Measurements from ENCODE around the gene DHRS3.
"Not testable (repeated sequence)": the region's sequence is repeated elsewhere in the genome, so short reads cannot be mapped to it uniquely, and the experiment has no call there.

The DHRS3 gene

DNA sequence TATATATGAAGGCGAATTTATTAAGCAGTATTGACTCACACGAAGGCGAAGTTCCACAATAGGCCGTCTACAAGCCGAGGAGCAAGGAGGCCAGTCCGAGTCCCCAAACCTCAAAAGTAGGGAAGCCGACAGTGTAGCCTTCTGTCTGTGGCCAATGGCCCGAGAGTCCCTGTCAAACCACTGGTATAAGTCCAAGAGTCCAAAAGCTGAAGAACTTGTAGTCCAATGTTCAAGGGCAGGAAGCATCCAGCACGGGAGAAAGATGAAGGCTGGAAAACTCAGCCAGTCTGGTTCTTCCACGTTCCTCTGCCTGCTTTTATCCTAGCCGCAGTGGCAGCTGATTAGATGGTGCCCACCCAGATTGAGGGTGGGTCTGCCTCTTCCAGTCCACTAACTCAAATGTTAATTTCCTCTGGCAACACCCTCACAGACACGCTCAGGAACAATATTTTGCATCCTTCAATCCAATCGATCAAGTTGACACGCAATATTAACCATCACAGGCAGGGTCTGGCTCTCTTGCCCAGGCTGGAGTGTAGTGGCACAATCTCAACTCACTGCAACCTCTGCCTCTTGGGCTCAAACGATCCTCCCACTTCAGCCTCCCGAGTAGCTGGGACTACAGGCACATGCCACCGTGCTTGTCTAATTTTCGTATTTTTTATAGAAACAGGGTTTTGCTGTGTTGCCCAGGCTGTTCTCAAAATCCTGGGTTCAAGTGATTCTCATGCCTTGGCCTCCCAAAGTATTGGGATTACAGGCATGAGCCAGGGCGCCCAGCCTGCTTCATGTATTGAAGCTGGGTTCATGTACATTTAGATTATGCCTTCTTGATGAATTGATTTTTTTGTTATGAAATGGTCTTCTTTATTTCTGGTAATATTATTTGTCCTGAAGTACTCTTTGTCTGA, 85.3 kb downstream of the DHRS3 start:
- DNase-seq, result no peak

DNA sequence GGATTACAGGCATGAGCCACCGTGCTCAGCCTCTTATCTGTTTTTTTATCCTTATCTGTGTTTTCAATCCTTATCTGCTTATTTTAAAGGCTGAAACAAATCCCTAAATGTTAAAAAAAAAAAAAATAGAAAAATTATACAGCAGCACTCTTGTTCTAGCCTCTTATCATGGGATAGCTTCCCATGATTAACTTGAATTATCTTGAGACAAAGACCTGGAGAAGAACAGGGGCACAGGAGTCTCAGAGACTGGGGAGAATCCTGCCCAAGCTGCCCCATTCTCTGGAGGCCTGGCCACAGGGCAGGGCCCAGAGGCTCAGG, 86.9 kb downstream of the DHRS3 start:
- no peak for DNase-seq

DNA sequence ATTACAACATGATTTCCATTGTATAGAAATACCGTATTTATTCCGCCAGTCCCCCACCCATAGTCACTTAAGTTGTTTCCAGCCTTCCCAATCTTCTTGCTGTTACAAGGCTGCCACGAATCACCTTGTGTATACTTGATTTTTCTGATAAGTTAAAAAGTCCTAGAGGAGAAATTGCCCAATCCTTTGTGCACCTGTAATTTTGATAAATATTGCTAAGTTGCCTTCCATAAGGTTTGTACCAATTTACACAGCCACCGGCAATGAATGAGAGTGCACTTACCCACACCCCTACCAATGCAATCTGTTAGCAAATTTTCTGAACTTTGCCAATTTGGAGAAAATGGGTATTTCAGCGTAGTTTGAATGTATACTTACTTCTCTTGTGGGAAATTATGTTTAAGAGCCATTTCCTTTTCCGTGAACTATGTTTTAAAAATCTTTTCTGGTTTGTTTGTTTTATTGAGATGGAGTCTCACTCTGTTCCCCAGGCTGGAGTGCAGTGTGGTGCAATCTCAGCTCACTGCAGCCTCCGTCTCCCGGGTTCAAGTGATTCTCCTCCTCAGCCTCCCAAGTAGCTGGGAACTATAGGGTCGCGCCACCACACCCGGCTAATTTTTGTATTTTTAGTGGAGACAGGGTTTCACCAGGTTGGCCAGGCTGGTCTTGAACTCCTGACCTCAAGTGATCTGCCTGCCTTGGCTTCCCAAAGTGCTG, 87.4 kb downstream of the DHRS3 start:
- no peak for DNase-seq

DNA sequence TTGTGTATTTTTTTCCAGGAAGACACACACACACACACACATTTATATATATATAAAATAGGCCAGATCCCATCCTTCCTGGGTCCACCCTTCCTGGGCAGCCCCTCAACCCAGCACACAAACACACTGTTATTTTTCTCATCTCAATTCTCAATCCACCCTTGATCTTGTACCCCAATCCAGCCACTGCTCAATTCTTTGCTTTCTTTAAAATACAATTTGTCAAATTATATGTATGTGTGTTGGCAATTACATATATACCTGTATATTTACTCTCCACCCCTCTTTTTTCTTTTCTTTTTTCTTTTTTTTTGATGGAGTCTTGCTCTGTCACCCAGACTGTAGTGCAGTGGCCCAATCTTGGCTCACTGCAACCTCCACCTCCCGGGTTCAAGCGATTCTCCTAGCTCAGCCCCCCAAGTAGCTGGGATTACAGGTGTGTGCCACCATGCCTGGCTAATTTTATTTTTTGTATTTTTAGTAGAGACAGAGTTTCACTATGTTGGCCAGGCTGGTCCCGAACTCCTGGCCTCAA, 88.3 kb downstream of the DHRS3 start:
- DNase-seq, result no peak

DNA sequence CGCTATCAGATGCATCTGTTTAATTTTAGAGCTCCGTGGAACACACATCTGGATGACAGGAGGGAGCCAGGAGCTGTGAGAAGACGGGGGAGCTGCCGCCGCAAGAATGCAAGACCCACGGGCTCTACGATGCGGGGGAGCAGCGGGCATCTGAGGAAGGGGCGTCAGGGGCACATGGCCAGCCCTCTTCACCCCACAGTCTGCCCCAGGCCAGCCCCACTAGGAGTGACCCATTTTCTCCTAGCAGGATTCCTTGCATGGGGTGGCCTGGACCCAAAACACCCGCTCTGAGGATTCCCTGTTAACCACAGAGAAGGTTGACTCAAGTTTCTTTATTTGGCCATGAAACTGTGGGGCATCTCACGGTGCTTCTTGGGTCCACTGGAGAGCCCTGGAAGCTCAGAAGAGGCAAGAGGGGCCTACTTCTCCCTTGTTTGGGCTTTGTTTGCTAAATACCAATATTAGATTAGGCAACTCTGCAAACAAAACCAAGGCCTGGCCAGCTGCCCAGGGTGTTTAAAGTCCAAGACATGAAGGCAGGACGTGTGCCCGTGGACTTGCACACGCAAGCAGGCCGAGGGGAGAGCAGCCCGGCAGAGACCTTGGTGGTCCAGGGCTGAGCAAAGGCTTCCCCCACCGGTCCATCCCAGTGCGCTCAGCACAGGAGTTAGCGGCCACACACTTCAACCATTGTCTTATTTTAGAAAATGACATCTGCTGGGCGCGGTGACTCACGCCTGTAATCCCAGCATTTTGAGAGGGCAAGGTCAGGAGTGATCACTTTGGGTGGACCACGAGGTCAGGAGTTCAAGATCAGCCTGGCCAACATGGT, 89.8 kb downstream of the DHRS3 start:
- DNase-seq, result peak in 1 of 2 experiments; percentile 15

DNA sequence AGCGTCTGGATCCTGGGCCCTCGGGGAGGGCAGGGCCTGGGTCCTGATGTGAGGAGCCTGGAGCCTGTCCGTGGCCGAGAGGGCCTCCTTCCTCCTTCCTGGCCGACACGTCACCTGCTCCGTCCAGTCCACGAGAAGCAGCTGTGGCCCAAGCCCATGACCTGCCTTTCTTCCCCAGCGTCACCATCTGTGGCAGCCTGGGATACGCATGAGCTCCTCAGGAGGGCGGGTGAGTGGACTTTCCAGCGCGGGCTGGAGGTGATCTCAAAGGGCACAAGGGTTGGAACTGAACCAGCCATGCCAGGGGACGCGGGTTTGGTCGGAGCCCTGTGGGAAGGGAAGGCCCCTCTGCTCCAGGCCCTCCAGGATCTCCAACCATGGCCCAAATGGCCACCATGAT, 90.4 kb downstream of the DHRS3 start:
- no peak for DNase-seq

DNA sequence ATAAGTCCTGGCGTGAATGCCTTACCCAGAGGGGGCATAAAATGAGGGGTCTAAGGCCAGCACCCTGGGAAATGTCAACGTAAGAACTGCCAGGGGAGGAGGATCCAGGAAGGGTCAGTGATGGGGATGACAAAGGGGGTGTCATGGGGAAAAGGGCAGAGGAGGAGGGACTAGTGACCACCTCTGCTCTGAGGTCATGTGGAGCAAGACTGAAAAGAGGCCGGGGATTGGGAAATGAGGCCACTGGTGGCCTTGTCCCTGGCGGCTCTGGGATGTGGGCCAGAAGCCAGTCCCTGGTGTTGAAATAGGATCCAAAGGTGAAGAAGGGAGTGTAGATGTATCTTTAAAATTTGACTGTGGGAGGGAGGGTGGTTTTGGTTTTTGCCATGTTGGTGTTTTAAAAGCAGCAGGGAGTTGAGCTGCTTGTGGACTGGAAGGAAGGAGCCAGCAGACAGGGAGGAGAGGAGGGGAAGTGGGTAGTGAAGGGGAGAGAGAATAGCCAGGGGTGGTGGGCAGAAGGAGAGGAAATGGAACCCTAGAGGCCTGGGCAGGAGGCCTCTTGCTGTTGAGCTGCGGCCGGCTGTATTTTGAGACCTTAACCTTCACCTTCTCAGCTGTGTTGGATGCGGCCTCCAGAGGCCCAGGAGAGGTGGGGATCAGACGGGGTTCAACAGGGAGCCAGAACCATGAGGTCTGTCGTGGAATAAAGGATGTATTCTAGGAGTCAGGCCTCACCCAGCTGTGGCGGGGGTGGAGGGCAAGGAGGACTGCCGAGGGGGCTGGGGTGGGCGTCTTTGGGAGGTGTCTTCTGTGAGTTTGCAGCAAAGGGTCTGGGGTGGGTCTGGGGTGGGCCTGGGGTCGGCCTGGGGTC, 92.5 kb downstream of the DHRS3 start:
- DNase-seq, result no peak

DNA sequence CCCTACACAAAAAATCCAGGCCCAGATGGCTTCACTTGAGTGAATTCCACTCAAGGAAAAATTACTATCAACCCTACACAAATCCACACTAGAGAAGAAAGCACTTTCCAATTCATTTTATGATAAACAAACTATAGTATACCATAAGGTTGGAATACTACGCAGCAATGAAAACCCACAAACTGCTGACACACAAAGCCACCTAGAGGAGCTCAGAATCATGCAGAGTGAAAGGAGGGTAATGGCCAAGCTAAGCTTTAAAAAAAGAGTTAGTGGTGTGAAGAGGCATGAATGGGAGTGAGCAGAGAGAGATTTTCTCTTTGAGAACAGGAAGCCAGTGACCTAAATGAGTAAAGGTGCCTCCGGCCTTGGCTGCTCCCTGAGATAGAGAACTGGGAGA, 93.7 kb downstream of the DHRS3 start:
- DNase-seq, result no peak

DNA sequence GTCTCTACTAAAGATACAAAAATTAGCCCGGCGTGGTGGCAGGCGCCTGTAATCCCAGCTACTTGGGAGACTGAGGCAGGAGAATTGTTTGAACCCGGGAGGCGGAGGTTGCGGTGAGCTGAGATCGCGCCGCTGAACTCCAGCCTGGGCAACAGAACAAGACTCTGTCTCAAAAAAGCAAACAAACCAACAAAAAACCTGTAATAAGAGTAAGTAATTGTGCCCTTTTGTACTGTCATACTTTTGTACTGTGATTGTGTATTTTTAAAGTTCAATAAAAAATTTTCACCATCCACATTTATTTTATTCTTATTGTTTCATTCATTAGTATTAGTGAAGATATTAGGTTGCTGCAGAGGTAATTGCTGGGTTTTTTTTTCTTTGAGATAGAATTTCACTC, 95.2 kb downstream of the DHRS3 start:
- DNase-seq, result not testable (repeated sequence)

DNA sequence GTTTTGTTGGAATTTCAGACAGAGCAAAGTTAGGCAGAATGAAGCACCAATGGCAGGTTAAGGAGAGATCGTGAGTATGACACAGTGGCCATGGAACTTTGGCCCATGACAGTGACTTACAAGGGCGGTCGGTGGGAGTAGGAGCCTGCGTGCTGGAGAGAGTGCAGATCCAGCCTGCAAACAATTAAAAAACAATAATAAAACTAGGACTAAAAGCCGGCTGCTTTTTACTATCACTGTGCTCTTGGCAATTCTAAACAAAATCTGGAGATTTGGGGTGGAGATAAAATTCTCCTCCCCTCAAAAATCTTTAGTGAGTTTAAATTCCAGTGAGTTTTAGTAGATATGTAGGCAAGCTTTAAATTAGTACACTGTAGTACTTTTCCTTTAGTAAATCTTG, 96.9 kb downstream of the DHRS3 start:
- no peak for DNase-seq

DNA sequence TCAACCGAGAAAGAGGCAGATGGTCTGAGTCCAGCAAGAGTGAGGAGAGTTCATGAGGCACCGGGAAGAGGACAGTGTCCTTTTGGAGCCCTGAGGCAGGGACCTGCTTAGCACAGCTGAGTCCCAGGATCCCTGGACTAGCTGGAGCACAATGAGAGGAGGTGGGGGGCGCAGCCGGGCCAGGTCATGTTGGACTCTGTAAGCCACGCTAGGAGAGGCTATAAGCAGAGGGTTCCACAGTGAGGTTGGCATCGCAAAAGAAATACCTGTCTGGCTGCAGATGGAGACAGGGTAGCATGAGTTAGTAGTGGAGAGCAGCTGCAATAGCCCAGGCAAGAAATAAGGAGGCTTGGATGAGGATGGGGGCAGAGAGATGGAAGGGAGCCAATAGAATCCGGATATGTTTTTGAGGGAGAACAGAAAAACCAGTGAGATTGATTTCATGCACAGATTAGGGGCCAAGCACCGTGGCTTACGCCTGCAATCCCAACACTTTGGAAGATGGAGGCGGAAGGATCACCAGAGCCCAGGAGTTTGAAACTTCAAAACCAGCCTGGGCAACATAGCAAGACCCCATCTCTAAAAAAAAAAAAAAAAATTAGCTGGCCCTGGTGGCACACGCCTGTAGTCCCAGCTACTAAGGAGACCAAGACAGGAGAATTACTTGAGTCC, 98.2 kb downstream of the DHRS3 start:
- no peak for DNase-seq

DNA sequence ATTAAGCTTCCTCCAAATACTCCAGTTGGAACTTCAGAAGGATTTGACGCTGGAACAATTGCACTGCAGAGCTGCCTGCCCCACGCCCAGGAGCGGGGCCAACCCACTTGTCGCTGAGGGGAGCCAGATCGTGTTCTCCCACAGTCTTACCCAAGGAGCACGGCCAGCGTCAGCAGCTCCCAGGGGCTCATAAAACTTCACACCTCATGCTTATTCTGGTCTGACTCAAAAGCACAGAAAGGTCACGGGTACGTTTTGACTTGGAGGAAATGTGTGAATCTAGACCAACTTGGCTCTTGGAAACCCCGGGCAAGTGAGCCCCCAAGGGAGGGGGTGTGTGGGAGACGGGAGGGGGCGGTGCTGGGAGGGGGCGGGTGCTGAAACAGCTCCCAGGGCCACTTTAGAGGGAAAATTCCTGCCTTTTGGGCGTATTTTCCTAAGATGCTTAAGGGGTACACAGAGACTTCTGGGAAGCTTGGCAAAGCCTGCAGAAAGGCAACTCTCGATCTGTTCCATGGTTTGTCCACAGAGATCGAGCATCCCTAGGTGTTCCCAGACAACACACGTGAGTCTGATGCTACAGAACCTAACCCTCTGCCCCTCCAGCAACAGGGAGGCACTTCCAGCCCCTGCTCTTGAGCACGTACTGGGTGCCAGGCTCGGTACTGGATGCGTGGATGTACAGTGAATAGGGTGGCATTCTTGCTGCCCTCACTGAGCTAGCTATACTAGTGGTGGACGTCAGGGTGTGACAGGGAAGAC, 98.9 kb downstream of the DHRS3 start:
- no peak for DNase-seq

Measured in NCI-H446 (cell line).